HG03064 (cell line): ENCODE data around the gene DIRAS1.

Experiments used
- ATAC-seq: cut with Tn5 transposase; IDR thresholded peaks from one replicate; pipeline ENCODE4 v1.9.1; 2021; ENCODE audit warnings: low read depth; ENCODE audit not compliant: unreplicated experiment

The DIRAS1 gene

GRCh38 chr19:2755811-2756210 is 34.6 kb upstream of the DIRAS1 start:
- ATAC-seq: no peak

- ATAC-seq: no peak
These were observed 34.2 kb upstream of the DIRAS1 start for GRCh38 chr19:2755448-2755705.

- ATAC-seq: no peak
These were observed 33.7 kb upstream of the DIRAS1 start for GRCh38 chr19:2754659-2755447.

- no peak for ATAC-seq
These were observed 30.3 kb upstream of the DIRAS1 start for GRCh38 chr19:2751438-2751830.

GRCh38 chr19:2750808-2751437 is 29.8 kb upstream of the DIRAS1 start:
- no peak for ATAC-seq

- ATAC-seq: no peak
These were observed 26.2 kb upstream of the DIRAS1 start for GRCh38 chr19:2747349-2747748.

GRCh38 chr19:2744113-2744512 is 22.9 kb upstream of the DIRAS1 start:
- no peak for ATAC-seq

- no peak for ATAC-seq
These were observed 21.9 kb upstream of the DIRAS1 start for GRCh38 chr19:2743099-2743498.

GRCh38 chr19:2740314-2740656 is 19.1 kb upstream of the DIRAS1 start:
- no peak for ATAC-seq

GRCh38 chr19:2739602-2740313 is 18.6 kb upstream of the DIRAS1 start, which contains the start of gene SLC39A3:
Gene SLC39A3 (minus strand): TSS chr19:2740017. CDS start chr19:2737257, 2,760 bp downstream.
- peak; percentile 60 for ATAC-seq

- no peak for ATAC-seq
These were observed 15.5 kb upstream of the DIRAS1 start for GRCh38 chr19:2736550-2737190.

GRCh38 chr19:2735374-2735773 is 14.2 kb upstream of the DIRAS1 start:
- no peak for ATAC-seq

GRCh38 chr19:2734589-2735288 is 13.6 kb upstream of the DIRAS1 start:
- ATAC-seq: no peak

GRCh38 chr19:2733930-2734588 is 12.9 kb upstream of the DIRAS1 start:
- no peak for ATAC-seq

- ATAC-seq: no peak
These were observed 11.7 kb upstream of the DIRAS1 start for GRCh38 chr19:2732883-2733282.

GRCh38 chr19:2732157-2732725 is 11.1 kb upstream of the DIRAS1 start:
- ATAC-seq: no peak

- ATAC-seq: no peak
These were observed 10.2 kb upstream of the DIRAS1 start for GRCh38 chr19:2731181-2731995.

GRCh38 chr19:2729943-2730818 is 9.0 kb upstream of the DIRAS1 start:
- no peak for ATAC-seq
